Activated naive CD8-positive, alpha-beta T cell treated with anti-CD3 and anti-CD28 coated beads for 36 hours (primary cell): ENCODE results near the gene TMEM135. TPM values are rescaled to one million over a fixed set of nuclear protein-coding genes. Genes with fewer than 3 reads are reported as not detected.
"Not testable (repeated sequence)": the region's sequence is repeated elsewhere in the genome, so short reads cannot be mapped to it uniquely, and the experiment has no call there.

Experiments
- DNase-seq: peaks from one replicate; pipeline ENCODE4 v3.0.0; 2021
- H3K27ac Mint-ChIP-seq: one replicate; pipeline ENCODE4 v1.8.0; 2022; ENCODE audit warnings: mild to moderate bottlenecking, moderate library complexity, mixed read lengths
- H3K27me3 Mint-ChIP-seq: one replicate; pipeline ENCODE4 v1.8.0; 2022; ENCODE audit warnings: mild to moderate bottlenecking, mixed read lengths
- H3K36me3 Mint-ChIP-seq: one replicate; pipeline ENCODE4 v1.8.0; 2021; ENCODE audit warnings: mild to moderate bottlenecking, mixed read lengths
- H3K4me1 Mint-ChIP-seq: one replicate; pipeline ENCODE4 v1.8.0; 2021; ENCODE audit warnings: mixed read lengths
- H3K4me3 Mint-ChIP-seq: one replicate; pipeline ENCODE4 v1.8.0; 2022; ENCODE audit warnings: mild to moderate bottlenecking, moderate library complexity, mixed read lengths
- H3K9me3 Mint-ChIP-seq: one replicate; pipeline ENCODE4 v1.8.0; 2022; ENCODE audit warnings: mixed read lengths
- total RNA-seq, 2 experiments: library from RNA; stranded (reverse); gene quantifications; one replicate each; pipeline ENCODE4 v1.2.3, GENCODE V29; 2021

TMEM135 gene
- 10 to 100 TPM; 22.8 to 29.0 TPM for total RNA-seq

DNA sequence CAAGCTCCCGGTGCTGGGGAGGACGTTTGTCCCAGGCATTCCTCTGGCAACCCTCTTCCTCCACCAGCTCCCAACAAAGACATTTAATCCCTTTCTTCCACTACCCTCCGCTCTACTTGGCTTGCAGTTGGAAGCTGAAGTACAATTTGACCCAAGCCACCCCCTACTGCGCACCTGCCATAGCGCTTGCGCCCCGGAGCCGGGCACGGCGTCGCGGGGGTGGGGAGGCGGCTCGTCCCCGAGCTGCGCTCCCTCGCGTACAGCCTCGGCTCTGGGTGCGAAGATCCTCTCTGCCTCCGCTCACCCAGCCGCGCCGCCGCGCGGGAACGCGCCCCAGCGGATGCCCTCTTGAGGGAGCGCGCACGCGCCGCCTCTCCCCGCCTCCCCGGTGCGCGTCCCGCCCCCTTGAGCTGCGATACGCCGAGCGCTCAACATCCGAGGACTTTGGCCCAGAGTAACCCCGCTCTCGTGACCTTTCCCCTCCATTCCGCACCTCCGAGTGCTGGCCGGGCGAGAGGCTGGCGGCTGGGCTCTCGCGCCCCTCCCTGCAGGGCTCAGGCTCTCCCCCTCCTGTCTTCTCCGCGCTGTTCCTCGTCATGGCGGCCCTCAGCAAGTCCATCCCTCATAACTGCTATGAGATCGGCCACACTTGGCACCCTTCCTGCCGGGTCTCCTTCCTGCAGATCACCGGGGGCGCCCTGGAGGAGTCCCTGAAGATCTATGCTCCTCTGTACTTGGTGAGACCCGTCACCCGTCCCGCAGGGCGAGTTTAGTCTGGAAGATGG lies at the start of gene TMEM135:
TMEM135 (plus strand) TSS at position 485 of the 785 bp plus-strand sequence; CDS start at position 597, 112 bp downstream.
- Mint-ChIP-seq H3K27me3 (no peaks in the 10 kb centered on the region), H3K4me3 (peak within 1 kb of the TSS; percentile 97), H3K9me3 (peaks cover 1% of the 10 kb centered on the region), H3K27ac (peak within 1 kb of the TSS; percentile 91), H3K36me3 (peaks cover 17% of the 10 kb centered on the region), H3K4me1 (peaks cover 42% of the 10 kb centered on the region)
- DNase-seq: peak; percentile 98

DNA sequence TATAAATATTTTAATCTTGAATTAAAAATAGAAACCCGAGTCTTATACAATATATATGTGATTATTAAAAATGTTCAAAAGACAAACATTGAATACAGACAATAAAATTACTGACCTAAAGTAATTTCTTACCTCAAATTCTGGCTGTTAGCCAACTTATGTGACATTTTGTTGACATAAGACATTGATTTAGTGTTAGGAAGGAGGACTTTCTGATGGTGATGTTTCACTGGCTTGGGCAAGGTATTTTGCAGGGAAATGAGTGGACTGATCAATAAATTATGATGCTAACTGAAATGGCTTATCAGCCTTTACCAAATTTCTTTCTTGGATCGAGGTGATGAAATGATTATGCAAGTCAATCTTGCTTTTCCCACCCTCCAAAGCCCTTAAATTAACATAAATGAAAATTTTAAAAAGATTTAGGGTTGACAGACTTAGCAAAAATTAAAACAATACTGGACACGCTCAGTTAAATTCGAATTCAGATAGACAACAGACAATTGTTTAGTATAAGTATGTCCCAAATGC lies 49.3 kb upstream of the TMEM135 start:
- Mint-ChIP-seq H3K9me3 (no peaks in the 10 kb centered on the region), H3K4me3 (no peak overlapping the region), H3K4me1 (no peaks in the 10 kb centered on the region), H3K27me3 (peaks cover 11% of the 10 kb centered on the region), H3K36me3 (no peaks in the 10 kb centered on the region), H3K27ac (no peak overlapping the region)
- no peak for DNase-seq

DNA sequence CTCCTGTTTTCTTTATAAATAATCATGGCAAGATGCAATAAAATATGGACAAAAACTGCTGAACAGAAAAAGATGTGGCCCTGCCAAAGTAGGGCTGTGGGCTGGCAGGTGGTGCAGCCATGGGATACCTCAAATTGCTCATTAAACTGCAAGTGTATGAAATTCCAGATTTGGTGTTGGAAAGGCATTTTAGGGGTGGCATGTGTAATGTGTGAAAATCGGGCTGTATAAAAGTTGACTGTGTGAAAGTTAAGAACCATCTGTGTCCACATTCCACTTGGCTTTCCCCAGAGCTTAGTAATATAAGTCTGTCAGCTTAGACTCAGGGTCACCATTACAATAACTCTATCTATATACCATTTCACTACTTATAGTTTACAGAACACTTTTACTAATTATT lies 47.7 kb upstream of the TMEM135 start:
- H3K4me1 Mint-ChIP-seq: no peaks in the 10 kb centered on the region
- DNase-seq: no peak
- no peak overlapping the region for H3K4me3 Mint-ChIP-seq
- no peaks in the 10 kb centered on the region for H3K36me3 Mint-ChIP-seq
- H3K9me3 Mint-ChIP-seq: no peaks in the 10 kb centered on the region
- H3K27me3 Mint-ChIP-seq: peaks cover 11% of the 10 kb centered on the region
- no peak overlapping the region for H3K27ac Mint-ChIP-seq

DNA sequence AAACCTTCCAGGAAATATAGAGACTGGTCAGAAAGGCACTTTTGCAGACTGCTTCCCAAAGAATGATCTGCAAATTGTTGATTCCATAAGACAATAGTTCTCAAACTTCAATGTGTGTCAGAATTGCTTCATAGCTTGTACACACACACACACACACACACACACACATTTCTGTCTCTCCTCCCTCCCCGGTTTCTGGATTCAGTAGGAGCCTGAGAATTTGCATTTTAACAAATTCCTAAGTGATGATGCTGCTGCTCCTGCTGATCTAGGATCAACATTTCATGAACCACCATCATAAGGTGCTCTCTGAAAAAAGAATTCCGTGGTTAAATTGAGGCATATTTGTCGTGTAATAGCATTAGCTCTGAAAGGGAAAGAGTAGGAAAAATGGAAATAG lies 47.2 kb upstream of the TMEM135 start:
- Mint-ChIP-seq H3K27me3 (peaks cover 11% of the 10 kb centered on the region), H3K9me3 (no peaks in the 10 kb centered on the region)

DNA sequence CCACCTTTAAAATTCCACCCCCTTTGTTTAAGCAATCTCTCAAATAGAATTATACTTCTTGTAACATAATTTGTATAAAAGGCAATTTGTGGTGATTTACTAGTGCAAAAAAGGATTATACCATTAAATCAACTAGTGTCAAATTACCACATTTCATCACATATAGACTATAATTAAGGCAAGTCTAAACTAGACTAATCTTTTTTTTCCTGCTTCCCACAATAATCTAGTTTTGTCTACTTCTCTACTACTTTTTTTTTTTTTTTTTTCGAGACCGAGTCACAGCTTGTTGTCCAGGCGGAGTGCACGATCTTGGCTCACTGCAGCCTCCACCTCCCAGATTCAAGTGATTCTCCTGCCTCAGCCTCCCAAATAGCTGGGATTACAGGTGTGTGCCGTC lies 46.4 kb upstream of the TMEM135 start:
- Mint-ChIP-seq H3K9me3 (no peaks in the 10 kb centered on the region), H3K36me3 (no peaks in the 10 kb centered on the region), H3K4me1 (no peaks in the 10 kb centered on the region), H3K27ac (no peak overlapping the region), H3K4me3 (no peak overlapping the region), H3K27me3 (peaks cover 11% of the 10 kb centered on the region)
- no peak for DNase-seq

More for the DNA sequence above, 47.2 kb upstream of the TMEM135 start:
- Mint-ChIP-seq H3K36me3 (no peaks in the 10 kb centered on the region), H3K4me1 (no peaks in the 10 kb centered on the region), H3K4me3 (no peak overlapping the region), H3K27ac (no peak overlapping the region)
- no peak for DNase-seq

DNA sequence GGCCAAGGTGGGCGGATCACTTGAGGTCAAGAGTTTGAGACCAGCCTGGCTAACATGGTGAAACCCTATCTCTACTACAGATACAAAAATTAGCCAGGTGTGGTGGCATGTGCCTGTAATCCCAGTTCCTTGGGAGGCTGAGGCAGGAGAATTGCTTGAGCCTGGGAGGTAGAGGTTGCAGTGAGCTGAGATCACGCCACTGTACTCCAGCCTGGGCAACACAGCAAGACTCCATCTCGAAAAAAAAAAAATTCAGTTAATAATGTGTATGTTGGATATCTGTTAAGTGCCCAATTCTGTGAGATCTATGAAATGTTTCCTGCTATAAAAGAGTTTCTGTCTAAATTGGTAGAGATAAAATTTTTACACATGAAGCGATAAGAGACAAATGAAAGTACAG lies 45.4 kb upstream of the TMEM135 start:
- not testable (repeated sequence) for H3K9me3 Mint-ChIP-seq, H3K27ac Mint-ChIP-seq, DNase-seq, H3K4me3 Mint-ChIP-seq, H3K4me1 Mint-ChIP-seq, H3K36me3 Mint-ChIP-seq
- peaks cover 11% of the 10 kb centered on the region for H3K27me3 Mint-ChIP-seq

DNA sequence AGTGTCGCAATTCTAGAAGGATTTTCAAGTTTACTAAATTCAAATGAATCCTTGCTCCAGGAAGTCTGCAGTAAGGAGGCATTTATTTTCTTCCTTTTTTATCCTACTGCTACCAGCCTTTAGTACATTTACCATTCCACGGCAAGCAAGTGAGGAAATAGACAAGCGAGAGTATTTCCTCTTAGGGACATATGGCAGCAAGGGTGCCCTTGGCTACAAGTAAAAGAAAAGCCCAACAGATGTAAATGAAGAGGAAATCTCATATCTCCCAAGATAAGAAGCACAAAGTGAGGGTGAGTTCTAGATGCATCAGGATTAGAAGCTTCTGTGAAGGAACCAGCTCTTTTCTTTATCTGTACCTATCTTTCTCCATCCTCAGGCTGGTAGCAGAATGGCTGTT lies 44.7 kb upstream of the TMEM135 start:
- H3K27ac Mint-ChIP-seq: no peak overlapping the region
- no peak for DNase-seq
- H3K9me3 Mint-ChIP-seq: no peaks in the 10 kb centered on the region
- H3K4me3 Mint-ChIP-seq: no peak overlapping the region
- no peaks in the 10 kb centered on the region for H3K4me1 Mint-ChIP-seq
- no peaks in the 10 kb centered on the region for H3K36me3 Mint-ChIP-seq
- H3K27me3 Mint-ChIP-seq: peaks cover 8% of the 10 kb centered on the region

DNA sequence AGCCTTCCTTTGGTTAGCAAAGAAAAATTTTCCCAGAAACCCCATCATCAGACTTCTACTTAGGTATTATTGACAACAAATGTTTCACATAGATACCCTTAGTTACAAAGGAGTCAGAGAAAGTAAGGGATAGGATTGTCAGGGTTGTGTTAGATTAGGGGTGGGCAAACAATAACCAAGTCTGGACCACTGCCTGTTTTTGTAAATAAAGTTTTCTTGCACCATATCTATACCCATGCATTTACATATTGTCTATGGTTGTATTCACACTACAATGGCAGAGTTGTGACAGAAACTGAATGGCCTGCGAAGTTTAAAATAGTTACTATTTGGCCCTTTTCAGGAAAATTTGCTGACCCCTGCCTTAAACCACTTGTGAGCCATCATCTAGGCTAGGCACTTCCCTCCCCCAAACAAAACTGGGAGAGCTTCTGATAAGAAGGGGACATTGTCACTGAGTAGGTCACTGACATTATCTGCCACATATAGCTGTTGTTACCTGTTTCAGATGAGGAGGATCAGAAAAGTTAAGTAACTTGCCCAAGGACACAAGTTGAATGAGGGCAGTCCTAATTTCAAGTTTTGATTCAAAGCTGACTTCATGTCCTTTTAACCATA lies 40.7 kb upstream of the TMEM135 start:
- no peaks in the 10 kb centered on the region for H3K9me3 Mint-ChIP-seq
- no peak overlapping the region for H3K4me3 Mint-ChIP-seq
- no peaks in the 10 kb centered on the region for H3K4me1 Mint-ChIP-seq
- no peak for DNase-seq
- no peaks in the 10 kb centered on the region for H3K27me3 Mint-ChIP-seq
- no peak overlapping the region for H3K27ac Mint-ChIP-seq
- no peaks in the 10 kb centered on the region for H3K36me3 Mint-ChIP-seq

DNA sequence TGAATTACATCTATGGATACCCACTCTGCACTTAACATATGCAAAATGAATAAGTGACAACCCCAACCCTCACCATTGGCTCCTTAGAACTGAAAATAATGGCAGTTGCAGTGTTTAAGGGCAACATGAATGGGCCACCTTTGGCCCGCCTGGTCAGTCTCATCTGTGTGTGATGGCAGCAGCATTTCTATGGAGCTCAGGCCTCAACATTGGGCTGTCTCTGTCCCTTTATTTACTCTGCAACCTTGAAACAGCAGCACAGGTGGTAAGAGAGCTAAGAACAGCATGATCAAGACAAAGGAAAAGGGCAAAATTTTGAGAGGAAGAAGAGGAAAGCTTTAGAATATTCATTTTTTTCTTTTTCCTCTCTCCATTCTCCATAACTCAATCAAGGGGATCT lies 38.3 kb upstream of the TMEM135 start:
- H3K4me3 Mint-ChIP-seq: no peak overlapping the region
- H3K36me3 Mint-ChIP-seq: no peaks in the 10 kb centered on the region
- H3K4me1 Mint-ChIP-seq: no peaks in the 10 kb centered on the region
- no peaks in the 10 kb centered on the region for H3K9me3 Mint-ChIP-seq
- no peak overlapping the region for H3K27ac Mint-ChIP-seq
- no peak for DNase-seq
- H3K27me3 Mint-ChIP-seq: peaks cover 4% of the 10 kb centered on the region

DNA sequence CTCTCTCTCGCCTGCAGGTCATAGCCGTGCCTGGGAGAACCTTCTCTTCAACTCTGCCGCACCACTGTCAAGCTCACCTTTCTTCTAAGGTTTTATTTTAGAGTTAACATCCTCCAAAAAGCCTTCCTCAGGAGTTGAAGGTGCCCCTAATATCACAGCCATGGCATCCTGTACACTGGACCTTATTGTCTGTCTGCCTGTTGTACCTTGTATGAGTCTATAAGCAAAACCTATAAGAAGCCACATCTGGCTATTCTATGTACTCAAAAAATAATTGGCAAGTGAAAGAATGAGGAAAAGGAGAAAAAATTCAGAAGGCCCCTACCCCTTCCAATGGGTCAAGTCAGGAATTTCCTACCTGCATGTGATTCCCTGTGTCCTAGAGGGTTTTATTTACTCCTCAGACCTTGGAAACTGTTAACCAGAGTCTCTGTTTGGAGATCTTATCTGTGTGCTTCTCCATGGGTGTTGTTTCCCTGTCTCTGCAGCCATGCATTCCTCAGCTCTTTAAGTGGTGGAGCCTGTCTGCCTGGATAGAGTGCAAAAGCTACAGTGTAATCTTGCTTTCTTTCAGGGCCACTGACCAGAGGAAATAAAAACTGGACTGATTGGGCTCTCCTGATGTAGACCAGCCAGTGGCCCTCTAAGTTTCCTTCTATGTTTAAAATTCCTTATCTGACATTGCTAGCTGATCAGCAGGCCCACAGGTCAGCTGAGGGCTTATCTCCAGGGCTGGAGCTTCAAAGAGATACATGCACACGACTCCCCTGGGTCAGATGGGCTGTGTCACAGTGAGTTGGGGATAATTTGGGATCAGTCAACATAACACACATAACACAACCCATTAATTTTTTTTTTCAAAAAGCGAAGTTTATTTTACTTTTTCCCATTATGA lies 37.6 kb upstream of the TMEM135 start:
- Mint-ChIP-seq H3K27ac (no peak overlapping the region), H3K4me1 (no peaks in the 10 kb centered on the region), H3K9me3 (no peaks in the 10 kb centered on the region), H3K27me3 (peaks cover 10% of the 10 kb centered on the region), H3K4me3 (no peak overlapping the region), H3K36me3 (no peaks in the 10 kb centered on the region)
- DNase-seq: no peak

DNA sequence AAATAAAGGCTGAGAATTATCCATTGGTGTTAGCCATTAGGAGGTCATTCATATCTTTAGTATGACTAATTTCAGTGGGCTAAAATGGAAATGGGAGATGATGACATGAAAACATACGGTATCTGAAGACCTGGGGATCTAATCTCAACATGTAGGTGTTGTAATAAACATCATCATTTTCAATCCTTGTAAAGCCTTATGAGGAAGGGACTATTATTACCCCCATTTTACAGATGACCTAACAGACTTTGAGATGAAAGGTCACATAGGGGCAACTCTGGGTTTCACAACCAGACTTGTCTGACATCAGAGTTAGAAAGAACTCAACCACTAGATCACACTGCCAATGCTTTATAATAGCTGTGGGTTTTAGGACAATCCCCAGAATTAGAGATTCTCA lies 34.8 kb upstream of the TMEM135 start:
- H3K27ac Mint-ChIP-seq: no peak overlapping the region
- H3K4me3 Mint-ChIP-seq: no peak overlapping the region
- H3K9me3 Mint-ChIP-seq: no peaks in the 10 kb centered on the region
- DNase-seq: no peak
- peaks cover 17% of the 10 kb centered on the region for H3K27me3 Mint-ChIP-seq
- no peaks in the 10 kb centered on the region for H3K36me3 Mint-ChIP-seq
- H3K4me1 Mint-ChIP-seq: no peaks in the 10 kb centered on the region

DNA sequence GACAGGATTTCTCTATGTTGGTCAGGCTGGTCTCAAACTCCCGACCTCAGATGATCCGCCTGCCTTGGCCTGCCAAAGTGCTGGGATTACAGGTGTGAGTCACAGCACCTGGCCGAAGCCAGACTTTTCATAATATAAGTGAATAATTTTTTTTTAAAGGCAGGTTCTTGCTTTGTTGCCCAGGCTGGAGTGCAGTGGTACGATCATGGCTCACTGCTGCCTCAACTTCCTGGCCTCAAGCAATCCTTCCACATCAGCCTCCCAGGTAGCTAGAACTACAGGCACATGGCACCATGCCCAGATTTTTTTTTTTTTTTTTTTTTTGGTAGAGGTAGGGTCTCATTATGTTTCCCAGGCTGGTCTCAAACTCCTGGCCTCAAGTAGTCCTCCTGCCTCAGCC lies 33.5 kb upstream of the TMEM135 start:
- H3K27me3 Mint-ChIP-seq: peaks cover 17% of the 10 kb centered on the region
- not testable (repeated sequence) for H3K4me1 Mint-ChIP-seq, H3K4me3 Mint-ChIP-seq, DNase-seq, H3K27ac Mint-ChIP-seq, H3K9me3 Mint-ChIP-seq, H3K36me3 Mint-ChIP-seq

DNA sequence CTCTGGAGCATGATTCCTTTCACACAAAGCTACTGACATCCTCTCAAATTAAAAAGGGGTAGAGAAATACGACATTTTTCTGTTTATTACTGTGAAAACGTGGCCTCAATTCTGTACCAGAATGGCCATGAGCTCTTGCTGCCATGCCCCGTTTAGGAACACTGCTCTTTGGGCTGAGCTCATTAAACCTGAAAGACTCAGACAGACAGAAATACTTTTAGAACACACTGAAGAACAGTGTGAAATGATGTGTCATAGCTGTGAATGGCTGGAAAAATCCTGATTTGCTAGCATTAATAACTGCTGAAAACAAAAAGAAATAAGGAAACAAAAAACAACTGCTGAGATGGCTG lies 32.2 kb upstream of the TMEM135 start:
- no peak overlapping the region for H3K27ac Mint-ChIP-seq
- no peak for DNase-seq
- H3K27me3 Mint-ChIP-seq: peaks cover 17% of the 10 kb centered on the region
- no peaks in the 10 kb centered on the region for H3K4me1 Mint-ChIP-seq
- H3K9me3 Mint-ChIP-seq: no peaks in the 10 kb centered on the region
- no peak overlapping the region for H3K4me3 Mint-ChIP-seq
- H3K36me3 Mint-ChIP-seq: no peaks in the 10 kb centered on the region

DNA sequence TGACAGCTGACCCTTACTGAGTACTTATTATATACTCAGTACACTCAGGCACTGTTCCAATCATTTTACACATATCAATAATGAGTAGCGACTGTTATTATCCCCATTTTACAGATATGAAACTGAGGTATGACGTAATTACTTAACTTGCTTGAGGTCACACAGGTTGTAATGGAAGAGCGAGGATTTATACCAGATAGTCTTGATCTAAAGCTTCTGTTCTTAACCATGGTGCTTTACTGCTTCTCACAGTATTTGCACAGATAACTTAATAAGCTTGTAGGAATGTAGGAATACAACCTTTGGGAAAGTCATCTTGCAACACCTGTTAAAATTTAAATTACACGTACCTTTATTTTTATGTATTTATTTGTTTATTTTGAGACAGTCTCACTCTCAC lies 31.7 kb upstream of the TMEM135 start:
- Mint-ChIP-seq H3K27me3 (peaks cover 17% of the 10 kb centered on the region), H3K9me3 (no peaks in the 10 kb centered on the region), H3K27ac (no peak overlapping the region)

DNA sequence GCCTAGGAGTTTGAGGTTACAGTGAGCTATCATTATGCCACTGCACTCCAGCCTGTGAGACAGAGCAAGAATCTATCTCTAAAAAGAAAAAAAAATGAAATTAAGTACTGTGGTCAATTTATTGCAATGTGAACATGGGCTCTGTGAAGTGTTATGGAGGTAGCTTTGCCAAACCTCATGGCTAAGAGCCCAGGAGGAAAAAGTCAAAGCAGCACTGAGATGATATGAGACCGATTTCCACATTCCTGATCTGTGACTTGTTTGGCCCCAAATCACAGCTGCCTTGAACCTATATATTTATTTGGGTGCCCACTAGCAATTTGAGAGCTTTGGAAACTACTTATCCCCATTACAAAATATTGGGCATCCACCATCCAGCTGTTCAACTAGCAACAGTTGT lies 29.8 kb upstream of the TMEM135 start:
- Mint-ChIP-seq H3K4me1 (no peaks in the 10 kb centered on the region), H3K9me3 (no peaks in the 10 kb centered on the region), H3K4me3 (no peak overlapping the region), H3K27me3 (peaks cover 17% of the 10 kb centered on the region), H3K27ac (no peak overlapping the region), H3K36me3 (no peaks in the 10 kb centered on the region)
- no peak for DNase-seq

More for the DNA sequence above, 31.7 kb upstream of the TMEM135 start:
- DNase-seq: no peak
- no peak overlapping the region for H3K4me3 Mint-ChIP-seq
- no peaks in the 10 kb centered on the region for H3K36me3 Mint-ChIP-seq
- H3K4me1 Mint-ChIP-seq: no peaks in the 10 kb centered on the region
